HepG2 (cell line): ENCODE data around the gene FAM131A. TPM values are rescaled to one million over a fixed set of nuclear protein-coding genes. Genes with fewer than 3 reads are reported as not detected.

Experiments used
- ATAC-seq: fragments of 200-7000 bp; cut with Tn5 transposase; 3 replicates; pipeline ENCODE4 v1.9.1; 2020; ENCODE audit warnings: mild to moderate bottlenecking, moderate library complexity
- BruUV-seq: library from RNA; stranded (reverse); fragments of 400-500 nt; replicated peaks from 2 replicates; lab custom pipeline; 2021; lab: Mats Ljungman, UMichigan
- CTCF ChIA-PET: fragments of 300-600 bp; formaldehyde crosslinking; extraction: SDS; loops from one replicate; lab custom pipeline; 2021; ENCODE audit warnings: low total read pairs, inconsistent platforms, low intra/inter-chr PET ratio; lab: Yijun Ruan, JAX
- POLR2A ChIA-PET: fragments of 350-600 bp; sonication (Branson Sonifier 250); formaldehyde crosslinking; loops from one replicate; lab custom pipeline; 2020; ENCODE audit warnings: antibody characterized with exemption, inconsistent platforms; lab: Yijun Ruan, JAX
- DNase-seq: peaks from one replicate; pipeline ENCODE4 v3.0.0-alpha.2; 2015; ENCODE audit warnings: low spot score
- FAIRE-seq: peaks from 3 replicates; lab custom pipeline; 2011; peaks lifted over from hg19 to GRCh38; lab: Jason Lieb, UNC
- H2AFZ ChIP-seq: one replicate; pipeline ENCODE4 v1.6.1; 2011; ENCODE audit warnings: low read length, inconsistent platforms
- H3K27ac ChIP-seq: fragments of 300-600 bp; 3 replicates; pipeline ENCODE4 v1.8.0; 2011; ENCODE audit warnings: mixed run types, mild to moderate bottlenecking, mixed read lengths, low read length, inconsistent platforms; ENCODE audit not compliant: insufficient read depth; ENCODE audit errors: extremely low read length
- H3K27me3 ChIP-seq, 2 experiments: fragments of 200-600 bp in 1 of 2; 2 replicates in 1 of 2; 3 replicates in 1 of 2; pipeline versions ENCODE4 v1.6.0 to v1.8.0; 2011; ENCODE audit warnings: low read length in 2 of 2, mild to moderate bottlenecking in 2 of 2, moderate library complexity in 2 of 2, inconsistent platforms in 1 of 2; ENCODE audit not compliant: insufficient read depth in 2 of 2, control insufficient read depth in 1 of 2
- H3K36me3 ChIP-seq, 2 experiments: fragments of 200-600 bp in 1 of 2; replicated peaks in 1 of 2; 2 replicates in 1 of 2; 3 replicates in 1 of 2; pipeline versions ENCODE4 v1.5.1 to v1.8.0; 2011; ENCODE audit warnings: low read length in 2 of 2, inconsistent platforms in 1 of 2; ENCODE audit not compliant: insufficient read depth in 2 of 2, control insufficient read depth in 1 of 2
- H3K4me1 ChIP-seq: 2 replicates; pipeline ENCODE4 v1.5.1; 2012; ENCODE audit warnings: low read length, inconsistent platforms; ENCODE audit not compliant: insufficient read depth
- H3K4me2 ChIP-seq: 2 replicates; pipeline ENCODE4 v1.6.0; 2011; ENCODE audit warnings: low read depth, low read length, inconsistent platforms
- H3K4me3 ChIP-seq, 3 experiments: fragments of 200-600 bp in 1 of 3; sonication (generic), shearing (Covaris generic) in 1 of 3; replicated peaks in 1 of 3; 2 replicates each; pipeline ENCODE4 v1.5.1; 2011 to 2016; ENCODE audit warnings: low read length in 3 of 3, inconsistent platforms in 2 of 3, low read depth in 2 of 3, mild to moderate bottlenecking in 2 of 3, control low read depth in 1 of 3, mixed read lengths in 1 of 3; ENCODE audit not compliant: insufficient read depth in 1 of 3
- H3K79me2 ChIP-seq: one replicate; pipeline ENCODE4 v1.6.1; 2011; ENCODE audit warnings: low read length, inconsistent platforms; ENCODE audit not compliant: insufficient read depth
- H3K9ac ChIP-seq: 2 replicates; pipeline ENCODE4 v1.6.0; 2011; ENCODE audit warnings: mild to moderate bottlenecking, low read depth, low read length, inconsistent platforms; ENCODE audit not compliant: insufficient read depth
- H3K9me3 ChIP-seq: 2 replicates; pipeline ENCODE4 v1.5.1; 2012; ENCODE audit warnings: mild to moderate bottlenecking, low read length
- H4K20me1 ChIP-seq: 2 replicates; pipeline ENCODE4 v1.6.0; 2011; ENCODE audit warnings: inconsistent platforms, mild to moderate bottlenecking, low read length, moderate library complexity; ENCODE audit not compliant: insufficient read depth
- CEBPG ChIP-seq: IDR thresholded peaks from 2 replicates; pipeline ENCODE4 v1.6.1; 2016
- CTCF ChIP-seq: sonication (generic); formaldehyde crosslinking; IDR thresholded peaks from 2 replicates; pipeline ENCODE4 v1.5.0; 2020; ENCODE audit warnings: mild to moderate bottlenecking, missing genetic modification reagents, moderate library complexity
- MIER2 ChIP-seq: IDR thresholded peaks from 2 replicates; pipeline ENCODE4 v1.6.1; 2016; ENCODE audit warnings: missing biosample characterization, missing genetic modification reagents
- RAD21 ChIP-seq: fragments of 450-650 bp; formaldehyde crosslinking; IDR thresholded peaks from 2 replicates; pipeline ENCODE4 v1.5.0; 2020; ENCODE audit warnings: mild to moderate bottlenecking
- SMC3 ChIP-seq: IDR thresholded peaks from 2 replicates; pipeline ENCODE4 v1.6.1; 2011; ENCODE audit warnings: low read length, improper control_type of control experiment
- STAG1 ChIP-seq: sonication (generic); formaldehyde crosslinking; IDR thresholded peaks from 2 replicates; pipeline ENCODE4 v1.4.0; 2020; ENCODE audit warnings: missing genetic modification reagents
- ZBTB33 ChIP-seq: sonication (generic); formaldehyde crosslinking; IDR thresholded peaks from 2 replicates; pipeline ENCODE4 v1.4.0; 2020; ENCODE audit warnings: missing genetic modification reagents
- ZNF614 ChIP-seq: IDR thresholded peaks from 2 replicates; pipeline ENCODE4 v1.6.1; 2018; ENCODE audit warnings: missing biosample characterization, missing genetic modification reagents, inconsistent platforms, borderline replicate concordance
- ZNF670 ChIP-seq: sonication (generic); formaldehyde crosslinking; IDR thresholded peaks from 2 replicates; pipeline ENCODE4 v1.8.0; 2022; ENCODE audit warnings: mild to moderate bottlenecking, missing genetic modification reagents, borderline replicate concordance
- ZNF687 ChIP-seq: sonication (generic); formaldehyde crosslinking; IDR thresholded peaks from 2 replicates; pipeline ENCODE4 v1.5.1; 2020; ENCODE audit warnings: mild to moderate bottlenecking, missing genetic modification reagents, moderate library complexity
- WGBS: methylation state at CpG from one replicate; pipeline ENCODE4 v1.1.6; 2017; ENCODE audit warnings: low lambda C conversion rate; 5-methylcytosine and 5-hydroxymethylcytosine counted together
- in situ Hi-C: cut with HindIII; loops from 2 replicates; pipeline ENCODE4 v1.10.0; 2017; ENCODE audit warnings: low pct_unique_long_range_greater_than_20kb; ENCODE audit not compliant: extremely low pct_ligation_motif_present
- intact Hi-C: fragments of 100-400 bp; cut with micrococcal nuclease; formaldehyde crosslinking; loops from one replicate; pipeline ENCODE4 v1.10.0; 2022; ENCODE audit not compliant: unreplicated experiment
- polyA plus RNA-seq, 8 experiments: library from polyadenylated mRNA; depleted of rRNA in 3 of 8; stranded (reverse) in 7 of 8; unstranded in 1 of 8; fragments of >200 nt; fragmentation: Illumina TruSeq in 4 of 8; extraction: Trizol in 4 of 8; gene quantifications; 2 replicates each; pipeline versions ENCODE4 v1.2.1 to v1.2.3, GENCODE V29; 2011 to 2016; ENCODE audit warnings: low read depth in 4 of 8, missing spikeins in 1 of 8, mixed read lengths in 1 of 8; ENCODE audit not compliant: insufficient read depth in 1 of 8
- total RNA-seq, 5 experiments: library from RNA; depleted of rRNA; stranded (reverse); fragments of >200 nt; fragmentation: Illumina TruSeq; extraction: Trizol; gene quantifications; 2 replicates each; pipeline ENCODE4 v1.2.3, GENCODE V29; 2016; ENCODE audit warnings: low read depth in 1 of 5

The FAM131A gene
- total and polyA plus RNA-seq, 2 of the 13 experiments (the other 11 are each of a cell fraction or from before 2014, with no cell fraction given) = 9.2 to 9.3 TPM

GRCh38 chr3:184289426-184289938 is 47.9 kb upstream of the FAM131A start:
- Histone ChIP-seq H4K20me1 (0 out of 2 replicates have a peak, but pooled peaks cover 3% of the 10 kb centered on the region), H3K27me3 (peaks cover 3 to 24% of the 10 kb centered on the region in 2 experiments; a peak in 3 of 5 replicates), H3K9ac (no peak overlapping the region), H3K4me2 (no peak overlapping the region), H3K9me3 (no peaks in the 10 kb centered on the region), H3K36me3 (no peaks in the 10 kb centered on the region), H2AFZ (no peak overlapping the region), H3K4me1 (peaks cover 44% of the 10 kb centered on the region), H3K4me3 (no peak overlapping the region), H3K27ac (no peak overlapping the region), H3K79me2 (no peaks in the 10 kb centered on the region)
- ChIA-PET CTCF (interaction anchor here (1.0 to 1.6 kb wide), 2 partner anchors 62 to 144 kb away, joined by 3 read pairs; no protein-coding TSS in a partner anchor), POLR2A (no interaction called here)
- ATAC-seq (peak; percentile 34), DNase-seq (no peak), FAIRE-seq (peak; percentile 57)
- TF ChIP-seq SMC3 (0 out of 2 replicates have a peak, but pooled peaks have one; percentile 3), ZNF670 (CRISPR knock-in tag) (no peak), ZNF614 (CRISPR knock-in tag) (no peak), ZBTB33 (CRISPR knock-in tag) (peak; percentile 72; the same call in 1 of the 2 replicates), CEBPG (CRISPR knock-in tag) (no peak), RAD21 (CRISPR knock-in tag) (peak; percentile 74), CTCF (peak; percentile 89), STAG1 (CRISPR knock-in tag) (peak; percentile 70), ZNF687 (CRISPR knock-in tag) (no peak), MIER2 (0 out of 2 replicates have a peak, but pooled peaks have one; percentile 20)
- in situ Hi-C loops = no loop called here
- intact Hi-C loops = loop anchor here (1.0 to 10.0 kb wide), 3 partner anchors 39 to 392 kb away; partner anchors contain the start of gene VWA5B2
- no TSS peak for BruUV-seq
- WGBS = 3% methylated on average over 9 of the region's 10 CpGs
